ENCODE measurements around the gene ARRDC5. TPM values are rescaled to one million over a fixed set of nuclear protein-coding genes. Genes with fewer than 3 reads are reported as not detected.

ARRDC5 gene
- total RNA-seq, 4 donors from 2014 or later: 0.33 to 1.9 (median 1.5) TPM

GRCh38 chr19:4851551-4852290 lies 51.0 kb downstream of the ARRDC5 start:
- TF ChIP-seq, protein P1, sequence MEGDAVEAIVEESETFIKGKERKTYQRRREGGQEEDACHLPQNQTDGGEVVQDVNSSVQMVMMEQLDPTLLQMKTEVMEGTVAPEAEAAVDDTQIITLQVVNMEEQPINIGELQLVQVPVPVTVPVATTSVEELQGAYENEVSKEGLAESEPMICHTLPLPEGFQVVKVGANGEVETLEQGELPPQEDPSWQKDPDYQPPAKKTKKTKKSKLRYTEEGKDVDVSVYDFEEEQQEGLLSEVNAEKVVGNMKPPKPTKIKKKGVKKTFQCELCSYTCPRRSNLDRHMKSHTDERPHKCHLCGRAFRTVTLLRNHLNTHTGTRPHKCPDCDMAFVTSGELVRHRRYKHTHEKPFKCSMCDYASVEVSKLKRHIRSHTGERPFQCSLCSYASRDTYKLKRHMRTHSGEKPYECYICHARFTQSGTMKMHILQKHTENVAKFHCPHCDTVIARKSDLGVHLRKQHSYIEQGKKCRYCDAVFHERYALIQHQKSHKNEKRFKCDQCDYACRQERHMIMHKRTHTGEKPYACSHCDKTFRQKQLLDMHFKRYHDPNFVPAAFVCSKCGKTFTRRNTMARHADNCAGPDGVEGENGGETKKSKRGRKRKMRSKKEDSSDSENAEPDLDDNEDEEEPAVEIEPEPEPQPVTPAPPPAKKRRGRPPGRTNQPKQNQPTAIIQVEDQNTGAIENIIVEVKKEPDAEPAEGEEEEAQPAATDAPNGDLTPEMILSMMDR (IDR thresholded peaks at IDR 0.05; ENCODE audit: low read depth): no peak

DNA sequence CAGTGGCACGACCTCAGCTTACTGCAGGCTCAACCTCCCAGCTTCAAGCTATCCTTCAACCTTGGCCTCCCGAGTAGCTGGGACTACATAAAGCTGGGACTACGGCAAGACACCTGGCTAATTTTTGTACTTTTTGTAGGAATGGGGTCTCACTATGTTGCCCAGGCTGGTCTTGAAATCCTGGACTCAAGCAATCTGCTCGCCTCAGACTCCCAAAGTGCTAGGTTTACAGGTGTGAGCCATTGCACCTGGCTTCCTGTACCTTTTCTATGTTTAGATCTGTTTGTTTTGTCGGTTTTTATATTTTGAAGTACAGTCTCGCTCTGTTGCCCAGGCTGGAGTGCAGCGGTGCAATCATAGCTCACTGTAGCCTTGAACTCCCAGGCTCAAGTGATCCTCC lies 53.7 kb downstream of the ARRDC5 start:
- TF ChIP-seq, protein P1 (IDR thresholded peaks at IDR 0.05; ENCODE audit: low read depth): no peak

GRCh38 chr19:4847190-4847973 lies 55.3 kb downstream of the ARRDC5 start:
- TF ChIP-seq, protein P1 (IDR thresholded peaks at IDR 0.05; ENCODE audit: low read depth): no peak

- TF ChIP-seq, protein P1 (IDR thresholded peaks at IDR 0.05; ENCODE audit: low read depth): no peak
Measured at GRCh38 chr19:4844348-4845179, 58.1 kb downstream of the ARRDC5 start.

- TF ChIP-seq, protein P1 (IDR thresholded peaks at IDR 0.05; ENCODE audit: low read depth): no peak
Measured at GRCh38 chr19:4843647-4843965, 59.1 kb downstream of the ARRDC5 start.

Small RNA genes lying within 50 kb of the gene (small RNA-seq; reads per million reads assigned to genes)
- gene MIR4747: not detected

Other genes starting within 250 kb of the ARRDC5 start
- gene MYDGF, start 232.6 kb downstream of the ARRDC5 start, total RNA-seq: 10 to 100 TPM; 32.4 to 45.6 (median 35.4) TPM
- 100 to 1,000 TPM in 1 of 4 donors, 10 to 100 TPM in 3; 31.1 to 109 (median 48.6) TPM for gene DPP9, start 179.1 kb downstream of the ARRDC5 start, total RNA-seq
- 10 to 100 TPM in 1 of 4 donors, 1 to 10 TPM in 3; 7.3 to 14.5 (median 8.0) TPM for gene FEM1A, start 111.2 kb downstream of the ARRDC5 start, total RNA-seq
- 1 to 10 TPM; 3.9 to 9.0 (median 4.9) TPM for gene TICAM1, start 71.2 kb downstream of the ARRDC5 start, total RNA-seq
- 10 to 100 TPM; 14.8 to 66.1 (median 30.8) TPM for gene PLIN3, start 35.2 kb downstream of the ARRDC5 start, total RNA-seq
- 1 to 10 TPM in 2 of 4 donors, under 1 TPM in 2; 0.57 to 1.3 (median 1.0) TPM for gene UHRF1, start 6.6 kb upstream of the ARRDC5 start, total RNA-seq
- gene KDM4B, start 66.2 kb upstream of the ARRDC5 start, total RNA-seq: 10 to 100 TPM; 19.4 to 56.1 (median 28.5) TPM

All from subcutaneous adipose tissue (tissue), 4 donors.